ENCODE measurements around the gene STPG3.

- TF ChIP-seq FOXJ3 (CRISPR knock-in tag; IDR thresholded peaks at IDR 0.05) (no peak), CTCF (IDR thresholded peaks at IDR 0.05) (no peak), JUND (IDR thresholded peaks at IDR 0.05) (no peak), YY1 (IDR thresholded peaks at IDR 0.05; ENCODE audit: low read depth) (no peak), EP300 (IDR thresholded peaks at IDR 0.05; ENCODE audit: borderline replicate concordance in 1 of 2, low read depth in 1 of 2, low read length in 1 of 2) (no peak), TAF1 (IDR thresholded peaks at IDR 0.05; ENCODE audit: borderline replicate concordance, low read depth, low read length) (no peak), TCF12 (IDR thresholded peaks at IDR 0.05) (no peak), FOXM1 (IDR thresholded peaks at IDR 0.05; ENCODE audit: low read depth) (no peak), CHD2 (IDR thresholded peaks at IDR 0.05; ENCODE audit: low read length, partially characterized antibody) (no peak), SMC3 (IDR thresholded peaks at IDR 0.05; ENCODE audit: low read depth, low read length) (no peak), NRF1 (IDR thresholded peaks at IDR 0.05; ENCODE audit: low read depth, low read length) (no peak), USF1 (IDR thresholded peaks at IDR 0.05; ENCODE audit: borderline replicate concordance, low read depth) (no peak)
These were observed 42.5 kb downstream of the STPG3 start for GRCh38 chr9:137293482-137294090.

Data from SK-N-SH (cell line).